C4-2B (cell line): ENCODE measurements around the gene PSORS1C2.
"Not testable (repeated sequence)": the region's sequence is repeated elsewhere in the genome, so short reads cannot be mapped to it uniquely, and the experiment has no call there.

Experiments
- H3K27ac ChIP-seq: fragments of 450-650 bp; 2 replicates; pipeline ENCODE4 v1.5.1; 2017
- ZFX ChIP-seq: fragments of 450-650 bp; IDR thresholded peaks from 2 replicates; pipeline ENCODE4 v1.6.1; 2017
- TF ChIP-seq, protein P1 (sequence below): fragments of 450-650 bp; conservative IDR thresholded peaks from 2 replicates; pipeline ENCODE4 v1.5.1; 2017; ENCODE audit warnings: mild to moderate bottlenecking

Gene PSORS1C2

DNA sequence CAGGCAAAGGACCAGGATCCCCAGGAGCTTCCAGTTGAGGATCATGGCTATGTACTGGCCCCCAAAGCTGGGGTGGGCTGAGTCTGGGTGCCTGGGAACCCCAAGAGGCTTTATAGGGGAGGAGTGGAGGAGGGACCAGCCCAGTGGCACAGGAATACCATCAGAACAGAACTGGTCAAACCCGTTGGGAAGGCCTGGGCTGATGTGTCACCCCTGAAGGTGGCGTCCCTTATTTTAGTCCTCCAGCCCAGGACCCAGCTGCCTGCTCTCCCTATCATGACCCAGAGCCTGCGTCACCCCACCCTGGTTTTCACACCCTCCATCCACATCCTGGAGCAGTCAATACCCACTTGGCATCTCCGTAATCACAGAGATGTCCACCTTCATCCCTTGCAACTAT is at the start of gene PSORS1C2:
PSORS1C2 (minus strand) TSS at position 85 of the 400 bp plus-strand sequence; CDS start at position 45, 40 bp downstream.
- peak within 1 kb of the TSS; percentile 4 for H3K27ac ChIP-seq

DNA sequence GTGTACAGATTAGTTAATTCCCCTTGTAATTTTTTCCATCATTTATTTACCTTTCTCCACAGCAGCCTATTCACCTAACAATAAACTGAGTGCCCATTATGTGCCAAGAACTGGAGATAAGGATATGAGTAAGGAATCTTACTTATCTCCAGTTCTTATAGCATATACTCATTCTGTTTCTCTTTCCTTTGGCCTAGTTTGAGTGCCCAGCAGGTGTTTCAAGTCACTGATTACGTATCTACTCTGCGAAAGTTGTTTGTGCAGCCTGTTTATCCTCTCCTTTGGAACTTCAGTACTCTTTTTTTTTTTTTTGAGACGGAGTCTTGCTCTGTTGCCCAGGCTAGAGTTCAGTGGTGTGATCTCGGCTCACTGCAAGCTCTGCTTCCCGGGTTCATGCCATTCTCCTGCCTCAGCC is 48.9 kb upstream of the PSORS1C2 start:
- TF ChIP-seq, protein P1, sequence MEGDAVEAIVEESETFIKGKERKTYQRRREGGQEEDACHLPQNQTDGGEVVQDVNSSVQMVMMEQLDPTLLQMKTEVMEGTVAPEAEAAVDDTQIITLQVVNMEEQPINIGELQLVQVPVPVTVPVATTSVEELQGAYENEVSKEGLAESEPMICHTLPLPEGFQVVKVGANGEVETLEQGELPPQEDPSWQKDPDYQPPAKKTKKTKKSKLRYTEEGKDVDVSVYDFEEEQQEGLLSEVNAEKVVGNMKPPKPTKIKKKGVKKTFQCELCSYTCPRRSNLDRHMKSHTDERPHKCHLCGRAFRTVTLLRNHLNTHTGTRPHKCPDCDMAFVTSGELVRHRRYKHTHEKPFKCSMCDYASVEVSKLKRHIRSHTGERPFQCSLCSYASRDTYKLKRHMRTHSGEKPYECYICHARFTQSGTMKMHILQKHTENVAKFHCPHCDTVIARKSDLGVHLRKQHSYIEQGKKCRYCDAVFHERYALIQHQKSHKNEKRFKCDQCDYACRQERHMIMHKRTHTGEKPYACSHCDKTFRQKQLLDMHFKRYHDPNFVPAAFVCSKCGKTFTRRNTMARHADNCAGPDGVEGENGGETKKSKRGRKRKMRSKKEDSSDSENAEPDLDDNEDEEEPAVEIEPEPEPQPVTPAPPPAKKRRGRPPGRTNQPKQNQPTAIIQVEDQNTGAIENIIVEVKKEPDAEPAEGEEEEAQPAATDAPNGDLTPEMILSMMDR = no peak
- no peak for TF ChIP-seq ZFX

More for the DNA sequence above, at the start of gene PSORS1C2:
- TF ChIP-seq, protein P1 = no peak
- no peak for TF ChIP-seq ZFX

GRCh38 chr6:31186052-31186734 is 47.3 kb upstream of the PSORS1C2 start:
- H3K27ac ChIP-seq = peak overlapping the region; percentile 84
- TF ChIP-seq, protein P1 = no peak
- TF ChIP-seq ZFX = peak; percentile 32; the same call in 1 of the 2 replicates

More for the DNA sequence above, 48.9 kb upstream of the PSORS1C2 start:
- H3K27ac ChIP-seq = peak overlapping the region; percentile 84

DNA sequence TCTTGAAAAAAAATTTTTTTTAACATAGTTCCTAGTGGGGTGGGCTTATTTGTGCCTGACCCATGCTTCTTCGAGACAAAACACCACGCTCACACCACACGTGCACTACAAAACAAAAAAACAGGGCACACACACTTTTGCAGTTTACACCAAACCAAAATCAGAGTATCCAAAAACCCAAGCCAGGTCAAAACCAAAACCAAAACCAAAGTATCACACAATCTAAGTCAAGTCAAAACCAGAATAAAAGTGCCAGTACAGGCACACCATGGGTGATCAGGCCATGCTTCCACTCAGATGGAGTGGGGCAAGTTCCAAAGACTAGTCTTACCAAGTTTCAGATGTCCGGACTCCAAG is 46.8 kb upstream of the PSORS1C2 start:
- peak overlapping the region; percentile 84 for H3K27ac ChIP-seq

DNA sequence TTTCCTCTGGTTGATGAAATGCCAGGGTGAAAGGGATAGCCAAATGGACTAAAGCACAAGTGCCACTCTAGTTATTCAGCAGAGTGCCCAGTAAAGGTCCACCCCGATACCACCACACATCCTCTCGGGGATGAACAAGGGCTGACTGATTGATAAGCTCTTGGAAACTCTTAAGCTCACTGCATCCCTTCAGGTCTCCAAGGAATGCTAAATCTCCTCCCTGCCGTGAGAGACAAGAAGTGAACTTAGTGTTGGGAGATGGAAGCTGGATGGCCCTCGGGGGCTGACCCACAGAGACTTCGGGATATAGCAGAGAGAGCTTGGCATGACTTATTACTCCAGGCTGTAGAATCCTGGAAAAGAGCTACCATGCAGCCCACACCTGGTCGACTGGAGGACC is 45.0 kb upstream of the PSORS1C2 start:
- not testable (repeated sequence) for H3K27ac ChIP-seq

GRCh38 chr6:31183287-31183686 is 44.4 kb upstream of the PSORS1C2 start:
- H3K27ac ChIP-seq = not testable (repeated sequence)

GRCh38 chr6:31180500-31180899 is 41.6 kb upstream of the PSORS1C2 start:
- H3K27ac ChIP-seq = no peak overlapping the region

DNA sequence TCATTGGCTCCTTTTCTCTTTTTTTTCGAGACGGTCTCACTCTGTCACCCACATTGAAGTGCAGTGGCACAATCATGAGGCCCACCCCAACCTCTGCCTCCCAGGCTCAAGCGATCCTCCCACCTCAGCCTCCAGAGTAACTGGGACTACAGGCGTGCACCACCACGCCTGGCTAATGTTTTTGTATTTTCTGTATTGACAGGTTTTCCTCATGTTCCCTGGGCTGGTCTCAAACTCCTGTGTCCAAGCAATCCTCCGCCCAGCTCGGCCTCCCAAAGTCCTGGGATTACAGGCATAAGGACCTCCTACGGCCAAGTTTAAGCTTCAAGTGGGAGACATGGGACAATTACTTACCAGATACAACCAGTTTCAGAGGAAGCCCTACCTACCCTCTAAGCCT is 41.0 kb upstream of the PSORS1C2 start:
- no peak overlapping the region for H3K27ac ChIP-seq
- TF ChIP-seq ZFX = no peak
- TF ChIP-seq, protein P1 = no peak

More at GRCh38 chr6:31180500-31180899, 41.6 kb upstream of the PSORS1C2 start:
- TF ChIP-seq, protein P1 = no peak
- TF ChIP-seq ZFX = no peak

- TF ChIP-seq, protein P1 = no peak
- TF ChIP-seq ZFX = no peak
- peak overlapping the region; percentile 56 for H3K27ac ChIP-seq
Observed at GRCh38 chr6:31179042-31179386, 40.1 kb upstream of the PSORS1C2 start.
